Epithelial cell of proximal tubule (primary cell): ENCODE data around the gene BICDL2. TPM values are rescaled to one million over a fixed set of nuclear protein-coding genes. Genes with fewer than 3 reads are reported as not detected.
"Not testable (repeated sequence)": the region's sequence is repeated elsewhere in the genome, so short reads cannot be mapped to it uniquely, and the experiment has no call there.

Experiments
- DNase-seq: peaks from one replicate; pipeline ENCODE4 v3.0.0-alpha.2; 2011; ENCODE audit warnings: low read depth
- H3K4me3 ChIP-seq: 2 replicates; pipeline ENCODE4 v1.5.1; 2011; ENCODE audit warnings: low read depth, mild to moderate bottlenecking, low read length
- CTCF ChIP-seq: conservative IDR thresholded peaks from 2 replicates; pipeline ENCODE4 v1.5.1; 2012; ENCODE audit warnings: low read depth, mild to moderate bottlenecking, low read length
- total RNA-seq: library from RNA; depleted of rRNA; stranded (reverse); fragments of >200 nt; gene quantifications from 2 replicates; pipeline ENCODE4 v1.2.3, GENCODE V29; 2015

The BICDL2 gene
- total RNA-seq, 1 donor from 2014 or later: 4.6 TPM

DNA sequence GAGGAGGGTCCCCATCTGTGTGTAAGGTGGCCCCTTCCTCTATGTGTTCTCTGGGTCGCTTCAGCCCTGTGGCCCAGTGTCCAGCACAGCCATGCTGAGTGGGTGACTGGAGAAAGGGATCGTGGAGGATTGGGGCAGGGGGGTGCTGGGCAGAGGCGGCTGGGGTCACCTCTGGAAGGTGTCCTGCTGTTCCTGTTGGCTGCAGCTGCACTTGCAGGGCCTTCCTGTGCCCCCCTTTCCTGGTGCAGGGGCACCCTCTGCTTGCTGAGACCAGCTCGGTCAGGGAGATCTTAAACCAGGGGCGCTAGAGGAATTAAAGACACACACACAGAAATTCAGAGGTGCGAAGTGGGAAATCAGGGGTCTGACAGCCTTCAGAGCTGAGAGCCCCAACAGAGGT, 39.8 kb upstream of the BICDL2 start:
- no peak for TF ChIP-seq CTCF
- no peak for DNase-seq
- H3K4me3 ChIP-seq: no peak overlapping the region

- DNase-seq, H3K4me3 ChIP-seq: not testable (repeated sequence)
Measured at GRCh38 chr16:3075946-3076345, 39.2 kb upstream of the BICDL2 start.

DNA sequence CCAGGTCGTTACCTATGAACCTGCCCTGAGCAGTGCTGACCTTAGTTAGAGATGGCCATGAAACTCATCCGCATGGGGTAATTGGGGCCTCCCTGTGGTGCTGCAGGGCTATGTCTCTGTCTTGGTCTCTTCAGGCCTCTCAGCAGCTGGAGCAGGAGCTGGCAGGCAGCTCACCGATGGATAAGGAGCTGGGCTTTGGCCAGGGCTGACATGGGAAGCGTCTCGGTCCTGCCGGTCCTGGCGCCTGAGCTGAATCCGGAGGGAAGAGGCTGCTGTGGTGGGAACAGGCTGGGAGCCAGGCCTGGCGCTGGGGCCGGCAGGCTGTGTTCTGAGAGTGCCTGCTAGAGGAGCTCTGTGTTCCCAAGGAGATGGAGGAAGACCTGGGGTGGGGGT, 38.8 kb upstream of the BICDL2 start:
- no peak for TF ChIP-seq CTCF
- no peak overlapping the region for H3K4me3 ChIP-seq
- DNase-seq: no peak

GRCh38 chr16:3074860-3075522, 38.2 kb upstream of the BICDL2 start:
- no peak for DNase-seq
- no peak for TF ChIP-seq CTCF
- H3K4me3 ChIP-seq: no peak overlapping the region

- no peak for DNase-seq
- H3K4me3 ChIP-seq: no peak overlapping the region
- no peak for TF ChIP-seq CTCF
Measured at GRCh38 chr16:3073448-3073847, 36.7 kb upstream of the BICDL2 start.

DNA sequence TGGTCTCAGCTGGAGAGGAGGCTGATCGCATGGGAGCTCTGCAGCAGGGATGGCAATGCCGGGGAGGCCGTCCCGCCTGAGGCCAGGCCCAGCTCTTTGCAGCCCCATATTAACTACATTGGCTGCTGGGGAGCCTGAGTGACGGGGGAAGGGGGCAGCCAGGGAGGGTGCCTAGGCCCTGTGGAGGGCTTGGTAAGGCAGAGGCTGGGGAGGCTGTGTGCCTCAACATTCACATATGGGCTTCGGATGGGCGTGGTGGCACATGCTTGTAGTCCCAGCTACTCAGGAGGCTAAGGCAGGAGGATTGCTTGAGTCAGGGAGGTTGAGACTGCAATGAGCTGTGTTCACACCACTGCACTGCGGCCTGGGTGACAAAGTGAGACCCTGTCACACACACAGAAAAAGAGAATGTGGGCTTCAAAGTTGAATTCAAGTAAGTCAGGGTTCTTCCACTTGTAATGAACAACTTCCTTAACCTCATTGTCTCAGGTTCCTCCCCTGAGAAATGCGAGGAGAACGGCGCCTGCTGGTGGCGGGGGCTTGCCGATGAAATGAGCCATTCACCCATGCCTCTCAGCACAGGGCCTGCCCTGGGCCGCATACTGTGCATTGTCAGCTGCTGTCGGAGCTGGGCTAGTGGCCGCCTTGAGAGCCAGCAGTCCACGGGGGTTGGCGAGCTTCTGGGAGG, 36.0 kb upstream of the BICDL2 start:
- not testable (repeated sequence) for H3K4me3 ChIP-seq

GRCh38 chr16:3072148-3072547, 35.4 kb upstream of the BICDL2 start:
- not testable (repeated sequence) for H3K4me3 ChIP-seq, DNase-seq

More for the DNA sequence above, 36.0 kb upstream of the BICDL2 start:
- DNase-seq: not testable (repeated sequence)

DNA sequence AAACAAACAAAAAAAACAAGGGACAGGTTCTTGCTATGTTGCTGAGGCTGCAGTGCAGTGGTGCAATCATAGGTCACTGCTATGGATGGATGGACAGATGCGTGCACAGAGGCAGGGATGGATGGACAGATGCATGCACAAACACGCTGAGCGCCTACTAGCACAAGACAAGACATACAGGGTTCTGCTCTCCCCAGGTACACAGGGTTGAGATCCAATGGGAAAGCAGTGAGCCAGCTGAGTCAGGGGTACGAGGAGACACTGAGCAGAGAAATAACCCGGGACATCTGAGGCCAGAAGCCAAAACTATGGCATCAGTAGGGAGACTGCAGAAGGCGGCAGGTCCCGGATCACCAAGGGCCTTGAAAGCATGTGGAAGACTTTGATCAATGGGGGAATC, 34.9 kb upstream of the BICDL2 start:
- no peak for TF ChIP-seq CTCF
- no peak for DNase-seq
- H3K4me3 ChIP-seq: no peak overlapping the region
